ENCODE results near the gene IFNL3.

- TF ChIP-seq, protein P1, sequence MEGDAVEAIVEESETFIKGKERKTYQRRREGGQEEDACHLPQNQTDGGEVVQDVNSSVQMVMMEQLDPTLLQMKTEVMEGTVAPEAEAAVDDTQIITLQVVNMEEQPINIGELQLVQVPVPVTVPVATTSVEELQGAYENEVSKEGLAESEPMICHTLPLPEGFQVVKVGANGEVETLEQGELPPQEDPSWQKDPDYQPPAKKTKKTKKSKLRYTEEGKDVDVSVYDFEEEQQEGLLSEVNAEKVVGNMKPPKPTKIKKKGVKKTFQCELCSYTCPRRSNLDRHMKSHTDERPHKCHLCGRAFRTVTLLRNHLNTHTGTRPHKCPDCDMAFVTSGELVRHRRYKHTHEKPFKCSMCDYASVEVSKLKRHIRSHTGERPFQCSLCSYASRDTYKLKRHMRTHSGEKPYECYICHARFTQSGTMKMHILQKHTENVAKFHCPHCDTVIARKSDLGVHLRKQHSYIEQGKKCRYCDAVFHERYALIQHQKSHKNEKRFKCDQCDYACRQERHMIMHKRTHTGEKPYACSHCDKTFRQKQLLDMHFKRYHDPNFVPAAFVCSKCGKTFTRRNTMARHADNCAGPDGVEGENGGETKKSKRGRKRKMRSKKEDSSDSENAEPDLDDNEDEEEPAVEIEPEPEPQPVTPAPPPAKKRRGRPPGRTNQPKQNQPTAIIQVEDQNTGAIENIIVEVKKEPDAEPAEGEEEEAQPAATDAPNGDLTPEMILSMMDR (IDR thresholded peaks at IDR 0.05; ENCODE audit: insufficient read depth, low read depth, low read length), result no peak
- no peak for TF ChIP-seq EZH2 (IDR thresholded peaks at IDR 0.05; ENCODE audit: insufficient read depth, low read length)
Measured at GRCh38 chr19:39240421-39240820, 4.4 kb downstream of the IFNL3 start.

Measured in astrocyte (in vitro differentiated cells and primary cell).